ENCODE data around the gene ZNF326.
A peak's percentile ranks its signal among the peaks of the same experiment; 100 is the strongest.

Gene ZNF326

DNA sequence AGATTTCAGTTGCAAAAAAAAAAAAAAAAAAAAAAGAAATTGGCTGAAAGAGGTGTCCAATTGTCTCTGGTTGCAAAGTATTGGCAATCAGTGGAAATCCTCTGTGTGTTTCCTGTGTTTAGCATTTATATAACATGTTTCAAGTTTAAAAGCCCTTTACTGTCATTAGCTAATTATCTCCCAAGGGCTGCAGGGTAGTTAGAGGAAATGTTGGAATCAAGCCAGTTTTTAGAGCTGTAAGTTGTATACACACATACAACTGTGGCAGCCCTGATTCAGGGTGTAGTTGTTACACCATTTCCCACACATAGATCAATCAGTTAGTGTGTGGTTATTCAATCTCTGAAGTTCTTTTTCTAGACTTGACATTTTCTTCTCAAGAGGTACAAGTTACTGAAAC lies 8.9 kb upstream of the ZNF326 start:
- Histone ChIP-seq H4K20me1 (ENCODE audit: control insufficient read depth, insufficient read depth, low read depth, low read length) (no peaks in the 10 kb centered on the region), H3K27me3 (ENCODE audit: control insufficient read depth, low read length) (peaks cover 4% of the 10 kb centered on the region), H3K9me2 (replicated peaks; ENCODE audit: control insufficient read depth, low read length) (no peaks in the 10 kb centered on the region), H3K4me1 (ENCODE audit: control insufficient read depth, low read length) (peaks cover 2% of the 10 kb centered on the region), H3K36me3 (ENCODE audit: control insufficient read depth, low read length) (no peaks in the 10 kb centered on the region), H3K4me2 (ENCODE audit: low read length) (no peak overlapping the region), H3K27ac (ENCODE audit: low read depth, low read length) (no peak overlapping the region), H3K9me3 (ENCODE audit: control insufficient read depth, insufficient read depth, low read length) (no peaks in the 10 kb centered on the region), H3K79me2 (ENCODE audit: control insufficient read depth, low read length) (no peaks in the 10 kb centered on the region), H3F3A (ENCODE audit: control insufficient read depth, insufficient read depth) (no peaks in the 10 kb centered on the region), H3K4me3 (ENCODE audit: low read length) (no peak overlapping the region)
- no peak for TF ChIP-seq EZH2phosphoT487 (IDR thresholded peaks at IDR 0.05; ENCODE audit: borderline replicate concordance, low read length)
- TF ChIP-seq CTCF (IDR thresholded peaks at IDR 0.05; ENCODE audit: low read depth, low read length, poor library complexity, severe bottlenecking) = no peak

DNA sequence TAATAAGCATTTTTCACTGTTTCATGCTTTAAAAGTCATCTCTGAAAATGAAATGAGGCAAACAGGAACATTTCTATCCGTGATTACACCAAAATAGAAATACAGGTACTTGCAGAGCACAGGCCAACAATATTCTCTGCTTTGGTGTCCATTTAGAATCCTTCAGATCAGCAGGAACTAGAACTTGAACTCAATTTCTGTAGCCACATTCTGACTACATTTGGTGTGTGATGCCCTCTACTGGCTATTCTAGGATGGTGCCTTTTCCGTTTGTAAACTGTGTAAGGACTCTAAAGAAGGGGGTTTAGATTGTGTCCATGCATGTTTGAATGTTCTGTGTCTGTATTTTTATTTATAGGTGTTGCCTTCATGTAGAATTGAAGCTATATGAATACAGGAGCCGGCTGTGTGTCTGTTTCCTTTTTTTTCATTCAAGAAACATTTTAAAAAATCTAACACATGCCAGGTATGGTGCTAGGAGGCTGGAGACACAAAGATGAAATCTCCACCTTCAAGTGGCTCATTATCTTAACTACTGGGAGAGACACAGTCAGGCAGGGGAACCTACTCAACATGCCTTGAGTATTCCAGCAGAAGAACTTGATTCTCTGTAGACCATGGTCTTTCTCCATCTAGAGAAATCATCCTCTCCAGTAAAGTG lies 7.6 kb upstream of the ZNF326 start:
- Histone ChIP-seq H3K4me1 (ENCODE audit: control insufficient read depth, low read length) (peaks cover 11% of the 10 kb centered on the region), H3K4me2 (ENCODE audit: low read length) (no peak overlapping the region)
- TF ChIP-seq CTCF (IDR thresholded peaks at IDR 0.05; ENCODE audit: low read depth, low read length, poor library complexity, severe bottlenecking) (peak; percentile 86), EZH2phosphoT487 (IDR thresholded peaks at IDR 0.05; ENCODE audit: borderline replicate concordance, low read length) (no peak)

DNA sequence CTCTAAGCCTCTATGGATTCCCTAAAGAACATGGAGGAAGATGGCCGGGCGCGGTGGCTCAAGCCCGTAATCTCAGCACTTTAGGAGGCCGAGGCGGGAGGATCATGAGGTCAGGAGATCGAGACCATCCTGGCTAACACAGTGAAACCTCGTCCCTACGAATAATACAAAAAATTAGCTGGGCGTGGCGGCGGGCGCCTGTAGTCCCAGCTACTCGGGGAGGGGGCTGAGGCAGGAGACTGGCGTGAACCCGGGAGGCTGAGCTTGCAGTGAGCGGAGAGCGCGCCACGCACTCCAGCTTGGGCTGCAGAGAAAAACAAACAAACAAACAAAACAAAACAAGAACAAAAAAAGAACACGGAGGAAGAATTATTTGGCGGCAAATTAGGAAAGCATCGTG lies 5.8 kb upstream of the ZNF326 start:
- H3K4me2 ChIP-seq (ENCODE audit: low read length) = no peak overlapping the region
- no peaks in the 10 kb centered on the region for H3K79me2 ChIP-seq (ENCODE audit: control insufficient read depth, low read length)
- peaks cover 11% of the 10 kb centered on the region for H3K4me1 ChIP-seq (ENCODE audit: control insufficient read depth, low read length)
- no peaks in the 10 kb centered on the region for H4K20me1 ChIP-seq (ENCODE audit: control insufficient read depth, insufficient read depth, low read depth, low read length)
- H3K9me2 ChIP-seq (replicated peaks; ENCODE audit: control insufficient read depth, low read length) = no peaks in the 10 kb centered on the region
- no peak overlapping the region for H3K27ac ChIP-seq (ENCODE audit: low read depth, low read length)
- no peaks in the 10 kb centered on the region for H3F3A ChIP-seq (ENCODE audit: control insufficient read depth, insufficient read depth)
- no peak overlapping the region for H3K4me3 ChIP-seq (ENCODE audit: low read length)
- no peaks in the 10 kb centered on the region for H3K9me3 ChIP-seq (ENCODE audit: control insufficient read depth, insufficient read depth, low read length)
- peaks cover 4% of the 10 kb centered on the region for H3K27me3 ChIP-seq (ENCODE audit: control insufficient read depth, low read length)
- TF ChIP-seq EZH2phosphoT487 (IDR thresholded peaks at IDR 0.05; ENCODE audit: borderline replicate concordance, low read length) (no peak), CTCF (IDR thresholded peaks at IDR 0.05; ENCODE audit: low read depth, low read length, poor library complexity, severe bottlenecking) (no peak)
- no peaks in the 10 kb centered on the region for H3K36me3 ChIP-seq (ENCODE audit: control insufficient read depth, low read length)

More for the DNA sequence above, 7.6 kb upstream of the ZNF326 start:
- no peaks in the 10 kb centered on the region for H4K20me1 ChIP-seq (ENCODE audit: control insufficient read depth, insufficient read depth, low read depth, low read length)
- no peak overlapping the region for H3K4me3 ChIP-seq (ENCODE audit: low read length)
- H3K36me3 ChIP-seq (ENCODE audit: control insufficient read depth, low read length) = no peaks in the 10 kb centered on the region
- H3K9me2 ChIP-seq (replicated peaks; ENCODE audit: control insufficient read depth, low read length) = no peaks in the 10 kb centered on the region
- no peaks in the 10 kb centered on the region for H3F3A ChIP-seq (ENCODE audit: control insufficient read depth, insufficient read depth)
- H3K79me2 ChIP-seq (ENCODE audit: control insufficient read depth, low read length) = no peaks in the 10 kb centered on the region
- peaks cover 4% of the 10 kb centered on the region for H3K27me3 ChIP-seq (ENCODE audit: control insufficient read depth, low read length)
- H3K27ac ChIP-seq (ENCODE audit: low read depth, low read length) = no peak overlapping the region
- no peaks in the 10 kb centered on the region for H3K9me3 ChIP-seq (ENCODE audit: control insufficient read depth, insufficient read depth, low read length)

Measured in DOHH2 (cell line).